HG02938 (cell line): ENCODE measurements around the gene GSTM3.

Experiments
- ATAC-seq: cut with Tn5 transposase; IDR thresholded peaks from one replicate; pipeline ENCODE4 v1.9.1; 2021; ENCODE audit warnings: mild to moderate bottlenecking, moderate library complexity; ENCODE audit not compliant: unreplicated experiment

The GSTM3 gene

DNA sequence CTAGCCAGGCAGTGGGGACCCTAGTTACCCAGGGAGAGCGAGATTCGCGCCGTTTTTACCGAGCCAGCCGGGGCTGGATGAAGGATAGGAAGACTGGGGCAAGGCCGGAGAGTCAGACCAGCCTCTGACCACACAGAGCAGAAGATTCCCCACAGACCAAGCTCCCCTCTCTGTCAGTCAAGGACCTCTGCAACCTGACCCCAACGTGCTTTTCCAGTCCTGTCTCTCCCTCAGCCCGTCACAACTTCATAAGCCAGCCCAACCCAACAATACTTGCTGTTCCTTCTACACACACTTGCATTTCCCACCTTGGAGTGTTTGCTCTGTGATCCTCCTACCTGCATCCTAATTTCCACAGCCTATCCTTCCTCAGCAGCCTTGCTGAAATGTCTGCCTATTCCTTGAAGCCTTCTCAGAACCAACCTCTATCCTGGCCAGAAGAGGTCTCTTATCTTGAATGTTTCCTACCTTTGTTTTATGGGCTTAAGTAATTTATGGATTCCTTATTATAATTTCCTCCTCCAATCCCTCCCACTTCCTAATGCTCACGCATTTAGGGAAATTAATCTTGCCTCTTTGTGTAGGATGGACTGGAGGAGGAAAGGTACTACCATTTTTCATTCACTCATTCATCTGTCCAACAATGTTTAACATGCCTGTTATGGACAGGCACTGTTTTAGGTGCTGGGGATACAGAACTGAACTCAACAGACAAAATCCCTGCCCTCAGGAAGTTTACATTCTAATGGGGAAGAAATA is at the start of gene GSTM3:
TSS of gene GSTM3 (minus strand) at position 424 of the 759 bp plus-strand sequence. CDS start 751 bp downstream, outside the sequence.
- ATAC-seq, result no peak

DNA sequence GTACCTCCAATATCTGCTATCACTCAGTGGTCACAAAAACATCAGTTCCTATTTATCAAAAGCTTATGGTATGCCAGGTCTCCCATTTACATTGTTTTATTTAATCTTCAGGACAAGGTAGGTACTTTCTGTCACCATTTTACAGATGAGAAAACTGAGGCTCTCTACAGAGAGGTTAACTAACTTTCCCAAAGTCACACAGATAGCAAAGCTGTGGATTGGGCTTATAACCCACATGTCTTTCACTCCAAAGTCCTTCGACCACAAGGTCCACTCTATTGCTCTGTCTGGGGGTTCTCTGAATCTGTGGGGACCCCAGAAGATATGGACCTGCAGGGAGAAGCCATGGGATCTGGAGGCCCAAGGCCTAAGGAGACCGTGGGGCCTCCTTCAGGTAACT is 49.5 kb upstream of the GSTM3 start:
- no peak for ATAC-seq

DNA sequence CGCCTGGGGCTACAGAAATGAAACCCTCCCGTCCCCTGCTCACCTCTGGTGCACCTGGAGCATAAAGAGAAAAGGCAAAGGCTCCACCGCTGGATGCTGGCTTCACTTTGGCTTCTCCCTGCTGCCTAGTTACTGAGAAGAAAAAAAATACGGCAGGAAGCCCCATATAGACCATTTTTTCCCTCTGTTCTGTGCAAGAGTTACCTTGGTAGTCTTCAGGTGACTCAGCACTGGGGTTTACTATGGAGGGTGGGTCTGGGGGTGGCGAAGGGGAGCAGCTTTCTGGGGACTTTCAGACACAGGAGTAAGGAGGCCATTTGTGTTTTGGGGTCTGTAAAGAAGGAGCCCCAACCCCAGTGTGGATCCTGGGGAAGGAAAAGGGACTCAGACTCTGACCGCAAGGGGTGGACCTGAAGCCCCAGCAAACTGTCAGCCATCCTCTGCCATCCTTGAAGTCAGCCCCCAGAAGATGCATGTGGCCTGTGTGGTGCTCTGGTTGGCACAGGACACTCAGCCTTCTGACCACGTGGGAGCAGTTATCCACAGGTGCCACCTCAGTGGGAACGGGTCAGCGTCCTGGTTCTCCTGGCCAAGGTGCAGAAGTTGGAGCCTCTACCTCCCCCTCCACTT is 48.8 kb upstream of the GSTM3 start:
- ATAC-seq, result no peak

DNA sequence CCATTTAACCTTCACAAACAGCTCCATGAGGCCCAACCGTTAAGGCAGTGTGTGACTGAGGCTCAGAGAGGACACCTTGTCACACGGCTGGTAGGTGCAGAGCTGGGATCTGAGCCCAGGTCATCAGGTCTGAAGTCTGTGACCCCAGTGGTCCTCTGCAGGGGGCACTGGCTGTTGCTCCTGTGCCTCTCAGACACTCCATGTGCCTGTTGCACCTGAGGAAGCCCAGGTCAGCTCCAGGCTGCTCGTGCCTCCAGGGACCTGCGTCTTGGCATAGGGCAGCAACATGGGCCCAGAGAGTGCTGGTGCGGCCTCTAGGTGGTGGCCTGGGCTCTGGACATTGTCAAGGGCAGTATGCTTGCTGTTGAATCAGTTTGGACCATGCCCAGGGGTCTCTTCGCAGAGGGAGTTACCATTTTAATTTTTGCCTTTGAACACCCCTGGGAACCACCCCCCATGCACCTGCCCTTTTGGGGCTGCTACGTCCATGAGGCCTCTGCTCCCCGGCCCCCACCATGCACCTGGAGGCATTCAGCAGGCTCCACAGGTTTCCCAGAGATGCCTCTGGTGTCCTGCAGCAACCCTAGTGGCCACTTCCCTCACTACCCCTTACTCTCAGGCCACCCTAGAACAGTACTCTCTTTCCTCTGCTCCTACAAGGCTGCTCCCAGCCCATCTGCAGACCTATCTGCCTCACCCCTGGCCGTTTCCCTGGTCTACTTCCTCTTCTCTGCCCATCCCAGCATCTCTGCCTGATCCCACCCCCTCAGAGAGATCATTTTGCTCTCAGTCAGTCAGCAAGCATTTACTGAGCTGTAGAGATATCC is 48.1 kb upstream of the GSTM3 start:
- no peak for ATAC-seq

DNA sequence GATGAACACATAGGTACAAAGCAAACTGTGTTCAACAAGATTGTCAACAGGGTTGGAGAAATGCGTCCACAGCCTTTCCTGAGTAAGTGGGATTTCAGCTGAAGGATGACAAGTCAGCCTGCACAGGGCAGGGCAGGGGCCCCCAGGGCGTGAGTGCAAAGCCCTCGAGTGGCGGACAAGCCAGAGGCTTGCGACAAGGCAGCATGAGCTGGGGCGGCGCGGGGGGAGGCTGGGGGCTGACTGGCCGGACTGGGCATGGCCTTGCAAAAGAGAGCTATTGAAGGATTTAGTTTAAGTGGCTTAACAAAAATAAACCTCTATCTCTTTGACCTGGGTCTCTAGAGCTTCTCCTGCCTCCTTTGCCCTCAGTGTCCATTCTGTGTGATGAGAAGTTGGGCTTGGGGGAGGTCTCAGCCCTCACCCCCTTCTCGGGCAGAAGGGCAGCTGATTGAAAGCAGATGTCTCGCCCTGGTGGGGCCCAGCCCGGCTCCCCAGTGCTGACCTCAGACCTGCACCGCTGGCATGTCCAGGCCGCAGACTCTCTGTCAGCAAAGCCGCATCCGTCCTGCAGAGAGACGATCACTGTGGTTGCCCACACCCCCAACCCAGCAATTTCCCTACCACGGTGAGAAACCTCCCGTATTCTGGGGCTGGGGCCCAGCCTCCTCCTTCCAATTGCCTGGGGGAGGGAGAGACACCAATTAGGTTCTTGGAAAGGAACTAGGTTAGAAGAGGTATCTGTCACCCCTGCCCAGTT is 47.2 kb upstream of the GSTM3 start:
- ATAC-seq, result no peak

DNA sequence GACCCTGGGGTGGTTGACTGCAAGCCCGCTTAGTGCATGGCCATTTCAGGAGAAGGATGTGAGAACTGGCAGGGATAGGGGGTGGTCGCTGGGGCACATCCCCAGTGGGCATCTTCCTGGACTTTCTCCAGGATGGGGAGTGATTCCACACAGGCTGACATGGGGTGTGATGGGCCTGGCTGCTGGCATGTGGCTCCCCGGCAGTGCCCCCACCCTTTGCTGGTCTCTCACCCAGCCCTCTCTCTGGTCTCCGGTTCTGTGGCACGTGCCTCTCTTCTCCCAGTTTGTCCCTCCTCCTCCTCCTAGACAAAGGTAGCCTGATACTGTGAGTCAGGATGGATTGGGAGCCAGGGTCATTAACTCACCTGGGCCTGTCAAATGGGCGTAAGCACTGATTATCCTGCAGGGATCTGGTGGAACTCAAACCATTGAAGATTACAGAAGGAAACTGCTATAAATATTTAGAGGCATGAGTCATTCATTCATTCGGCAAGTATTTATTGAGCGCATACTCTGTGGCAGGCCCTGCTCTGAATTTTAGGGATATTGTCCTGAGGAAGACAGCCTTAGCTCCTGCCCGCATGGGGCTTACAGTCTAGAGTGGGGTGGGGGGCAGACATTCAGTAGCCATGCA is 46.5 kb upstream of the GSTM3 start:
- no peak for ATAC-seq

DNA sequence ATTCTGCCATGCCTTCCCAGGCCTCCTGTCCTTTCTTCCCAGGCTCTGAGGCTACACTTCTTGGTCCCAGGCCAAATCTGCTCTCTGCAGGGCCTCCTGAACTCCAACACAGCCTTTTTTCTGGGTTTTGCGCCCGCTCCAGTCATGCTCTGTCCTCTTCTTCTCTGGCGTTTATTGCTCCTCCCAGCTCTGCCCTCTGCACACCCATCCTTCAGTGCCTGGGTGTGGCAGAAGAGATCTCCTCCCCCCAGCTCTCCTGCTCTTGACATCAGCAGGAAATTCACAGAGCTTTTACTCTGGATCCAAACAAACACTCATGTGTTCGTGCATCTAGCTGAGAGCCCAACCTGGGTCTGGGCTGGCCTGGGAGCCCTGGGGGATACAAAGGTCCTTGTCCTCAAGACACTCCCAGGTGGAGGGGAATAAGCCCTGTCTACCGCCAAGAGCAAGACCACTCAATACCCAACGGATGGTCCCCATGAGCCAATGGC is 45.7 kb upstream of the GSTM3 start:
- no peak for ATAC-seq

DNA sequence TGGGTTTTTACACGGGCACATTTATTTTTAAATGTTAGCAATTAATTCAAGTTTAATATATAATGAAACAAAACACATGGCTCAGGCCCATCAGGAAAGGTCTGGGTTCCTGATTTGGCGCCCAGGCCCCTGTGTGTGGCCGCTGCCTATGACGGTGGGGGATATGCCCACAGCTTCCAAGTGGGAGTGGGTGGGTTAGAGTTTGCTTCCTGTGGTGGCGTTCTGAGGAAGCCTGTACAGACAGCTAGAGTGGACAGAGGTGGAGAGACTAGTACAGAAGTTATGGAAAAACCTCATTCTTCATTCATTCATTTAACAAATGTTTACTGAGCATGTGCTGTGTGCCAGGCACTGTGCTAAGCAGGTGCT is 45.3 kb upstream of the GSTM3 start:
- no peak for ATAC-seq

DNA sequence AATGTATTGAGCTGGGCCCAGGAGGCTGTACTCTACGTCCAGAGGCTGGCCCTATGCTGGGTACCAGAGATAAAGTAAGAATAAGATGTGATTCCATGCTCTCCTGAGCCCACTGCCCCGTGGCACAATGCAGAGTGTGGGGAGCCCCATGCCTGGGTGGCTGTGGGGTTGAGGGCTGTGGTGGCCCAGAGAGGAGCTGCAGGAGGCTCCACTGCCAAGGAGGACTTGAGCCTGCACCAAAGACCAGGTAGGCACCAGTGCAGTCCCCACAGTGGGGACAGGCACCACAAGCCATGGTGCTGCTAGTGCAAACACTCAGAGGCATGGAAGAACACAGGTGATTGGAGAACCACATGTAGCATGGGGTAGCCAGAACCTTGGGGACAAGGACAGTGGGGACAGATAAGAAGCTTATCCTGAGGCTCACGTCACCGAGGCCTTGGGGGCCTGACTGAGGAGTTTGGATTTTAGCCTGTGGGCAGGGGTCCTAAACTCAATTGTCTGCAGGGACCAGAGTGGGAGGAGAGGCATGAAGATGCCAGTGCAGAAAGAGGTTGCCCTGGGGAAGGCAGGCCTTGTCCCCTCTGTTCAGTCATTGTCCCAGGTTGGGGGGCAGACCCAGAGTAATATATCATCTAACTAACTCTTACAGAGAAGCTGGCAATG is 44.7 kb upstream of the GSTM3 start:
- ATAC-seq, result no peak

DNA sequence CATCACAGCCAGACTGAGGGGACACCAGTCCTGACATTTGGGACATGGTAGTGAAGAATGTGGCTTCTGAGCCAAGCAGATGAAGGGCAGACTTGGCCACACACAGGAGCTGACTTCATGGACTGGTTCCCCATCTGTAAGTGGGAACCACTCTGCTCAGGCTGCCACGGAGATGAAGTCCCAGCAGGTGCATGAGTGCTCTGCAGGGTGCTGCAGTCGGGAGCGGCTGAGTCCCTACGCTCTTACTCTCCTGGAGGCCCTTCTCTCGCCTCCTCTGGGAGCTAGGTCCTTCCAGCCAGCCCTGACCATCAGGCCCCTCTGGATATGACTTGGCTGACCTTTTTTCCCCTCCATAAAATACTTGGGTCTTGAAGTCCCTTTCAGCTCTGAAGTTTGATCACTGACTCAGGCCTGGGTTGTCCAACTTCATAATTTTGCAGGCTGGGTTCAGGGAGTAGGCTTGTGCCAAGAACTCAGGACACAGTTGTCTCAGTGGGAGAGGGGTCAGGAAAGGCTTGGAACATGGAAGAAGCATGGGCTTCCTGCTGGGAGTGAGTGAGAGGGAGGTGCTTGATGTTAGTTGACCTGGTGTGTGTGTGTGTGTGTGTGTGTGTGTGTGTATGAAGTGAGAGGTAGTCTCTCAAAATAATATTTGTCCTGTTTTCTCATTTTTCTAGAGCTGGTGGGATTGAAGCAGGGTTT is 43.9 kb upstream of the GSTM3 start:
- no peak for ATAC-seq

DNA sequence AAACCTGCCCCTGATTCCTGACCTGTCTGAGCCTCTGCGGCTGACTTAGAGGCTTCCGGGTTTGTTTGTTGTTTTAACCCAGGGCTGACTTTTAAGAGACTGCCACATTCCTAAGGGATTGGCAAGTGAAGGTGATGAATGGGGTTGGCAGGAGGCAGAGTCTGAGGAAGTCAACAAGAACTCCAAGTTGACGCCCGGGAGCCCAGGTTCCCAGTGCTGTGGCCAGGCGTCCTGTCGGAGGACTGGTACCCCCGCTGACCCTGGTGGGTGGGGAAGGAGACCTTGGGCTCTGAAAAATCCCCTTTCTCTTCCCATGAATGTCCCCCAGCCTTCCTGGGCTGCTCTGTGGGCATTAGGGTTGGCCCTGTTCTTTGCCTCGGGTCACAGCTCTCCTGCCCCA is 42.6 kb upstream of the GSTM3 start:
- ATAC-seq, result no peak

DNA sequence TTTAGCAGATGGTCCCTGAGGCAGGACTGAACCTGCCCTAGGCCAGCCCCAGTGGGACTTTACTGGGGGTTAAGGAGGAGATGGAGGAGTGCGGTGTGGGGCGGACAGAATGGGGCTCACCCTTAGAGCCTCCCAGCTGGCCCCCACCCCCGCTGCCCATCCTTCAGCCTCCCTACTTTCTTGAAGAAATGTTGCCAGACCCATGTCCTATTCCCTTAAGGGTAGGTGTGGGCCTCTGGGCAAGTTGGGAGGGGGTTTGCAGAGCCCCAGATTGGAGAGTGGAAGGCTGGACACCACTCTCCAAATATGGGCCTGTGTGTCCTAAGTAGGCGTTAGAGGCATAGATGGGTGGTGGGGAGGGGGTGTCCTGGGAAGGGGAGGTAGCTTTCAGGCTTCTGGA is 42.1 kb upstream of the GSTM3 start:
- ATAC-seq, result no peak

DNA sequence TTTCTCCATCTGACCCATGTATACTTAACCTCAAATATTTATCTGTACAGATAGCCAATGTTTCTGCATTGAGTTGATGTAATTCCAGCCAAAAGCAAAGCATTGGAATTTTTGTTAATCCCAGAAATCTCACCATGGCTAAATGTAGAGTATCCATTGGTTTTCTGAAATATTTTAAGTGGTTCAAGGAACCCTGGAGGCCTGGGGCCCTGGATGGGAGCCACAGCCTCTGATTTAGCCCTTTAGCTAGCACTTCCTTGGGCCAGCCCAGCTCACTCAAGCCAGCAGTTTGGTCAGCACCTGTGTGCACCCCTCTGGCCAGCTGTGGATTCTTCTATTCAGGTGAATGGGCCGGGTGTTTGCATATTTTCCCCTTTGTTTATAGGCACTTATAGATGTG is 41.7 kb upstream of the GSTM3 start:
- ATAC-seq, result no peak

DNA sequence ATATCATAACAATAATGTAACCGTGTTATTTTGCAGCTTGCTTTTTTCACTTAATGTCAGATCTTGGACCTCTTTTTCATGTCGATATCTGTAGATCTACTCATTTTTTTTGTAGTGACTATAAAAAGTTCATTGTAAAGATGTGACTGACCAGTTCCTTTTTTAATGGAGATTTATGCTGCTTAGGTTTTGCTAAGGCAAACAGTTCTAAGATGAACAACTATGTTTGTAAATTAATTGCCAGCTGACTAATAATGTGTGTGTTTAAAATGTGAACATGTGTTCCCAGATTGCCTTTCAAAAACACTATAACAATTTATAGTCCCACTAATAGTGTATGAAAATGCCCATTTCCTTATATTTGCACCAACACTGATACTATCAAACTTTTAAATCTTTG is 41.0 kb upstream of the GSTM3 start:
- no peak for ATAC-seq

DNA sequence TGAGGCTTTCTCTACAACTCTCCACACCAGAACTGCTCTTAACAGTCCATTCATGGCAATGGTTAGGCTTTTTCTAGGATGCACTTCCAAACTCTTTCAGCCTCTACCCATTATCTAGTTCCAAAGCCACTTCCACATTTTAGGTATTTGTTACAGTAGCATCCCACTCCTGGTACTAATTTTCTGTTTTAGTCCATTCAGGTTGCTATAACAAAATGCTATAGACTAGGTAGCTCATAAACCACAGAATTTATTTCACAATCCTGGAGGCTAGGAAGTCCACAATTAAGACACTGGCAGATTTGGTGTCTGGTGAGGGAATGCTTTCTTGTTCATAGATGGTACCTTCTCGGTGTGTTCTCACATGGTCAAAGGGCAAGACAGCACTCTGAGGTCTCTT is 40.1 kb upstream of the GSTM3 start:
- no peak for ATAC-seq

DNA sequence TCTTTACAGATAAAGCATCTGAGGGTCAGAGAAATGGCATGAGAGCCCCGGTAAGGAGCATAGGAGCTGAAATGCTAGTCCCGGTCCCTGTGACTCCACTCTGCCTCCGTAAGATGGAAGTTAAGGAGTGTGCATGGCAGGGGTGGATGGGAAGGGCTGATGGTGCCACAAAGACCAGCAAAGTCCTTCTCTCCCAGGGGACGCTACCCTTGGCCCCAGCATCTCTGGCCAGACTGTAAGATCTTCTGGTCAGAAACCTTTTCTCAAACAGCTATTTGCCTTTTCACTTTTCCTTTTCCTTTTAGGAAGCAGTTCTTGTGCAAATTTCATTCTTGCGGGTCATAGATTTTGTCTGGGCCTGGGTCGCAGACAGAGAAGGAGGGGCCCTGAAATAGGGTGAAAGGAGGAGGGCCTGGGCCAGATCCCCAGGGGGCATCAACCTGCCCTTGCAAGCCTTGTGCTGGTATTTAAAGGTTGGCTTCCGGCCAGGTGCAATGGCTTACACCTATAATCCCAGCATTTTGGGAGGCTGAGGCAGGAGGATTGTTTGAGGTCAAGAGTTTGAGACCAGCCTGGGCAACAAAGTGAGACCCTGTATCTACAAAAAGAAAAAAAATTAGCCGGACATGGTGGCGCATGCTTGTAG is 37.3 kb upstream of the GSTM3 start:
- ATAC-seq, result no peak

DNA sequence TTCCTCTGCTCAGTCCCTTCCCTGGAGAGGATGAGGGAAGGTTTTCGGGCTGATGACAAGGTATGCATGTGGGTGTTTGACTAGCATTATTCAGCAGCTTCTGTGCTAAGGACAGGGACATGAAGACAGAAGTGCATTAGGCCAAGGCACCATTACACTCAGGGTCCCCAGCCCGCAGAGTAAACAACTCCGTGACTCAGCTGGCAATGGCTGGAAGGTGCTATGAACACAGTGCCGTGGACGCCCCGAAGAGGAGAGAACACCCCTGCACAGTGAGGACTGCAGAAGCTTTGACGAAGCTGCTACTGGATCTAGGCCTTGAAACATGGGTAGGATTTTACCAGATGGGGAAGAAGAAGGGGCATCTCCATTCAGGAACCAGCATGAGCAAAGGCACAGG is 36.6 kb upstream of the GSTM3 start:
- ATAC-seq, result no peak

DNA sequence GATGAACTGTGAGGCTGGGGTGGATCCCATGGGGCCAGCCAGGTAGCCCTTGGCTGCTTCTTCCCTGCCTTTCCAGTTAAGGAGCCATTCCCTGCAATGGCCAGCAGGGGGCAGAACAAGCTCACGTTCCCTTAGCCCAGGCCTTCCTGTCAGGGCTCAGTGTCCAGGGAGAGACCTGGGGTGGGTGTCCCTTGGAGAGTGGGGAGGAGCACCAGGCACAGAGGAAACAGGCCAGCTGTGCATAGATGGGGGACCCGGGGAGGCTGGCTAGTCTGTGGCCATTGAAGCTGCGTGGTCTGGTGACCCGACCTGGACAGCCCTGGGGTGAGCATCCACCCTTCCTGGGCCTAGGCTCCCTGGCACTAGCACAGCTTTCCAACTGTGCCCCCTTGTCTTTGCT is 36.1 kb upstream of the GSTM3 start:
- peak; percentile 53 for ATAC-seq
